Activated CD4-positive, alpha-beta T cell treated with anti-CD3 and anti-CD28 coated beads for 48 hours (primary cell): Measurements from ENCODE around the gene CASP5.
"Not testable (repeated sequence)": the region's sequence is repeated elsewhere in the genome, so short reads cannot be mapped to it uniquely, and the experiment has no call there.

ENCODE experiments used
- DNase-seq: peaks from one replicate; pipeline ENCODE4 v3.0.0-alpha.2; 2020

The CASP5 gene

DNA sequence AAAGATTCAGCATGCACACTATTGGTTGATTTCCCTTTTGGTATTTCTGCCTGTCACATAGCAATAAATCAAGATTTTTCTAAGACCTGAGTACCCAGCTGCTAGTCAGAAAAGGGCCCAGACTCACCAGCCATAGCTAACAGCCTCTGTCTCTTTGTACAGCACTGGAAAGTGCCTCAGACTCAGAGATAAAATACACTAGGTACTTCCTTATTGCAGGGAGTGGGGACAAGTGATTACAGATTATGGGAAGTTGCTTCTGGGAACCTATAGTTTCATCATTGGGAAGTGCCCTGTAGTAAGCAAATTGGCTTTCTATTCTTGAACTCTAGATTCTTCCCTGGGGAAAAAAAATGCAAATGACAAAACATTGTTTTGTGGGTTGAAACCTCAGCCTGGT, at the start of gene CASP5:
TSS of gene CASP5 (minus strand) at position 166 of the 400 bp plus-strand sequence. CDS start at position 134, 32 bp downstream.
- no peak for DNase-seq

GRCh38 chr11:105072080-105072479, 49.1 kb upstream of the CASP5 start:
- DNase-seq, result not testable (repeated sequence)

GRCh38 chr11:105071089-105071732, 48.2 kb upstream of the CASP5 start:
- DNase-seq, result no peak

DNA sequence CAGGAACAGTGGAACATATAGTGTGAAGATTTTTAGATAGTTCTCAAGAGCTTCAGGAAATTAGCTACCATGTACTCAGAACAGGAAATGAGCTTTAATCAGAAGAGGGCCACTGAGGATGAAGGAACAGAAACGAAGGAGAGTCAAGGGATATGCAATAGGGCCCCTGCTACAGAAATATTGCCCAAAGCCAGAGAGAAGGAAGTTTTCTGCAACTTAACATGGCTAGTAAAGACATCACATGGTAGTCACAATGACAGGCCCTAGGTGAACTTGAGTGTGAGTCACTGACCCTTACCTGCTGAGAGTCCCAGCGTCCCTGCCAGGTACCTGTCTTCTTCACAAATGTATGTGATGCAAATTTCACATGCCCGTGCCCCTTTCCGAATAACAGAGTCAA, 47.3 kb upstream of the CASP5 start:
- no peak for DNase-seq

- not testable (repeated sequence) for DNase-seq
These were observed 46.8 kb upstream of the CASP5 start for GRCh38 chr11:105069749-105070148.

- not testable (repeated sequence) for DNase-seq
These were observed 40.4 kb upstream of the CASP5 start for GRCh38 chr11:105063245-105063941.

DNA sequence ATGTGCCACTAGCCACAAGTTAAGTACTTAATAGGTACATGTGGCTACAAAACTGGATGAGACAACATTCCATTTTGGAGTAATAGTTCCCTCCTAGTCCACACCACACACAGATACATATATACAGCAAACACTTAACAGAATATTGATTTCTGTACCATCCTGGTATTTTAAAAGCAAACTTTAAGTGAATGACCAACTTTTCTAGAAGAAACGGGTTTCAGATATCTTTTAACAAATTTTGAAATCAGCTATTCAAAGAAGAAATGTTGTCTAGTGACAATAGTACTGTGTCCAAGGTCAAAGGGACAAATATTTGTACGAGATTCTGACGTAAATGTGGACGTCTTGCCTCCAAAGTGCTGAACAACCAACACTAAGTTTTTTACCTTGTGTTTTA, 34.5 kb upstream of the CASP5 start:
- DNase-seq, result no peak

- DNase-seq, result no peak
These were observed 33.5 kb upstream of the CASP5 start for GRCh38 chr11:105056446-105056845.

DNA sequence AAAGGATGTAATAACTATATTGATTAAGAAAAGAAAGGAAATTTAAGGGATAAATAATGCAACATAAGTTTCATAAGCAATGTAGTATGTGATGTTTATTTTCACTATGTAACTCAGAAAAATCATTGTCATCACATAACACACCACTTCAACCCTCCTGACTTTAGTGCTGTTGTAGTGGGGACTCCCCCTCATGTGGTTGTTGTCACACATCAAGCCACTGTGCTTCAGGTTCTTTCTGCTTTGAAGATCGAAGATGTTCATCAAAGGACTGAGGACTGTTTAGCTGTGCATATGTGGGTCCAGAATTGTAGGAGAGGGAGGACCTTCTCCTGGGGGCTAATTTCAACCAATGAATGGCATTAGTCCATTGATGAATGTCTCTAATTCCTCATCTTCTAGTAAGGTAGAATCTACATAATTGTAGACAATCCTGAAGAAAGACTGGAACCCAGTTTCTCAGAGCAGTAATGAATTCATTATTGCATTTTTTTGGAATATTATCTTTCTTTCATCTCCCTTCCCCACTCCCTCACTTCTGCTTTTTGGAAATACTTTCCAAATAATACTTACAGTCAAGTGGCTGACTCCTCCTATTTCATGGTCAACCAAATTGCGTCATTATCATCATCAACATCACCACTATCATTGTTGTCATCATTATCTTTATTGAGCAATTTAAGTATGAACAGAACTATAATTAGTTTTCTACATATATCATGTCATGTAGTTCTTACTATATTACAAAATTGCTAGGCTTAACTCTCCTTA, 31.9 kb upstream of the CASP5 start:
- DNase-seq, result no peak

- no peak for DNase-seq
These were observed 29.5 kb upstream of the CASP5 start for GRCh38 chr11:105052487-105052886.

DNA sequence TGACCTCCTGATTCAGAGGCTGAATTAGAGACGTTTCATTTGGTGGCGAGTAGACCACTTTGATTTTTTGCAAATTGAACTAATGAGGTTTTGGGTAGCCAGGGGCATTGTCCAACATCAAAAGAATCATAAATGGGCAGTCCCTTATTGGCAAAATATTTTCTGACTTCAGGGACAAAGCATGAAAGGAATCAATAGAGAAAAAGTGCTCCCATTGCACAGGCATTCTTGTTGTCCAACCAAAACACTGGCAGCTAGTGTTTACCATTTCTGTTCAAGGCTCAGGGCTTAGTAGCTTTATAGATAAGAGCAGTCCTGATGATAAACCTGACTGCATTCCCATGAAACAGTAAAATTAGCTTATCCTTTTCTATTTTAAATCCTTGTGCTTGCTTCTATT, 28.6 kb upstream of the CASP5 start:
- DNase-seq, result no peak

DNA sequence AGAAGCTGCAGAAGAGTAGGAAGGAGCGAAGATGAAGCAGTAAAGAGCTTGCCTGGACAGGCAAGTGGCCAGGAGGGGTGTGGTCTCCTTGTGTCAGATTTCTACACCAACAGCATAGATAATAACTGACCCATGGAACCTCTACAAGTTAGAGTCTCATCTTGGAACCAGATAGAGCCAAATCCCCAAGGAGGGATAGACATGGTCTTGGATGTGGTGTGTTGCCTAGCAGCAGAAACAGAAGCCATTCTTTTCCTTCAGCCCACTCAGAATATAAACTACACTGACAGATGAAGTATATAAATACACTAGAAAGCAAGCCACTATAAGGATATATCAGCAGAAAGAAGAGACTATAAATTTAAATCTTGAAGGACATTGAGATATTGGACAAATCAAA, 26.5 kb upstream of the CASP5 start:
- DNase-seq, result no peak

DNA sequence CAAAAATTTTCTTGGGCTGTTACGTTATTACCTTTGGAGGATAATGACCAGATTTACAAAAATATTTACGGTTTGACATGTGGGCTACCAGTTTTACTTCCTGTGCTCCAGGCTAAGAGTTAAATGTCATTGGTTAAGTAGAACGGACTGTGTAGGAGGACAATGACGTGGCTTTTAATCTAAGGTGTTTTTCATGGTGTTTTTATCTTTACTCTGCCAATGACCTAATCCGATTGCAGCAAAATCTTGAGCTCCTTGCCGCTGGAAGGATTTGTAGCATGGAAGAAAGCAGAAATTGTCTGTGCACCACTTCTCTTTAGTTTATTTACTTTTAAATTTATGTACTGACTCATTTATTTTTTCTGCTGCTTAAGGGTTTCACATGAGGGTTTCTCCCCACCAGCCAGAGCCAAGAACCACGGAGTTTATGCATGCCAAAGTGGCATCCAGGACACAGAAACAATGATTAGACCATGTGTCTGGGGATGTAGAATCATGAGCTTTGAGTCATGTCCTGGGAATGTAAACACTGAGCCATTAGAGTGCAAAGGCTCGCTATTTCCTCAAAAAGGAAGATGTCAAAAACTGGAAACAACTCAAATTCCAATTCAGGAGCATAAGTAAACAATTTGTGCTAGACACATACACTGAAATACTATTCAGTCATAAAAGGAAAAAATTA, 24.1 kb upstream of the CASP5 start:
- DNase-seq, result no peak

GRCh38 chr11:105045676-105046296, 22.8 kb upstream of the CASP5 start:
- no peak for DNase-seq

GRCh38 chr11:105044557-105045524, 21.9 kb upstream of the CASP5 start, which contains the start of gene CARD16:
Gene CARD16, minus strand, starts transcription at chr11:105045335. Its CDS starts 38 bp downstream, at chr11:105045297.
- DNase-seq, result peak; percentile 38

GRCh38 chr11:105042178-105042577, 19.2 kb upstream of the CASP5 start:
- no peak for DNase-seq

- DNase-seq, result no peak
These were observed 17.7 kb upstream of the CASP5 start for GRCh38 chr11:105040703-105041102.

DNA sequence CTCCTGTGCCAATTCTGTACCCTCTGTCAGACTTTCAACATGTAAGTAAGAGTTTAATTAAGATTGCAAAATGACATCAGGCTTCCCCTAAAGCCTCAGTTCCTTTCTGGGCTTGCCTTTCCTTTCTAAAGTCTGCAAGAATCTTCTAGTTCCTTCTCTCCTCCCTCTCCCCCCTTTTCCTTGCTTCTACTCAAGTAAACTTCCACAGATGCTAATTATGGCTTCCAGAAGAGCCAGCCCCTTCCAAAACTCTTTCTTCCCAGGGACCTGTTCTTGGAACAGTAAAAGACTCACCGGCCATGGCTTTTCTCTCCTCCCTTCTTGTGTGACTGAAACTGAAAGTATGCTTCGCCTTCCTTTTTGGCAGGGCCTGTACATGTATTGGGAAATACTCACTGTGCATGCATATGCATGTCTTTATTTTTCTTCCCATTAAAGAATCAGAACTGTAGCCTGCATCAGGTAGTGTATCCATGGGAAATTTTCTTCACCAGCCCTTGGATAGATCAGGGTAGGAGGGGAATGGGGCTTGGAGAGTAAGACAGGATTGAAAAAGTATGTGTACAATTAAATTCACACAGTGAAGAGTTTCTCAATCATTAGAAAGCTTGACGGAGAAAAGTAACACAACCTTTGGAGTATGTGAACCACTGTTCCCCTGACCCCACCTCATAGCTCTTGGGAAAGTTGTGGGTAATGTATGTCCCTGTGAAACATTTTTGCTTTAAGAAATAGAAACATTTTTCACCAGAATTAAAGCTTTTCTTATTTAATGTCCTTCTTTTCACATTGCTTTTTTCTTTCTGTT, 12.0 kb upstream of the CASP5 start, which contains the start of gene CASP1:
TSS of gene CASP1 (minus strand) at position 332 of the 808 bp plus-strand sequence. CDS start at position 301, 31 bp downstream.
- DNase-seq, result peak; percentile 39

DNA sequence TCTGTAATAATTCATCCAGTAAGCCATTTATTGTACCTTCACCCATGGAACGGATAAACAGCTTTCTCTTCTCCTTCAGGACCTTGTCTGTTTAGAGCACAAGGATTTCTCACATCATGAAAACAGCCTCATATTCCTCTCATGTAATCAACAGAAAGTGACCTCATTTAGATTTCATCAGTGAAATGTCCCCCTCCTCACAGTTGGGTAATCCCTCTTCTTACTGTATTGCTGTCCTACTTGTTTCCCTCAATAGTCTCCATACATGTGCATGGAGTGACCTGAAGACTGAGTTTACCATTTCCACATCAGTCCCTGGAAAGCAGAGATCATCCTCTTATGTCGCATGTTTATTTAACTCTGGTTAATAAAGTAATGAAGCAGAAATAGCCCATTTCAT, 11.4 kb upstream of the CASP5 start:
- DNase-seq, result not testable (repeated sequence)

GRCh38 chr11:105033781-105034180, 10.8 kb upstream of the CASP5 start:
- DNase-seq, result no peak
